Prostate gland (tissue), 2 donors: ENCODE results near the gene TM9SF2.

ENCODE experiments used
- POLR2A ChIP-seq: fragments of 450-650 bp; IDR thresholded peaks from one replicate; pipeline ENCODE4 v1.6.1; 2016; ENCODE audit warnings: antibody characterized with exemption, mild to moderate bottlenecking
- TF ChIP-seq, protein P1 (sequence below), 4 experiments: fragments of 200-600 bp in 2 of 4; fragments of 450-650 bp in 2 of 4; sonication (generic) in 2 of 4; IDR thresholded peaks; 1 replicate in 3 of 4; 2 replicates in 1 of 4; pipeline ENCODE4 v1.5.1; 2016 to 2019; ENCODE audit warnings: antibody characterized with exemption in 4 of 4, mild to moderate bottlenecking in 2 of 4, moderate library complexity in 2 of 4

DNA sequence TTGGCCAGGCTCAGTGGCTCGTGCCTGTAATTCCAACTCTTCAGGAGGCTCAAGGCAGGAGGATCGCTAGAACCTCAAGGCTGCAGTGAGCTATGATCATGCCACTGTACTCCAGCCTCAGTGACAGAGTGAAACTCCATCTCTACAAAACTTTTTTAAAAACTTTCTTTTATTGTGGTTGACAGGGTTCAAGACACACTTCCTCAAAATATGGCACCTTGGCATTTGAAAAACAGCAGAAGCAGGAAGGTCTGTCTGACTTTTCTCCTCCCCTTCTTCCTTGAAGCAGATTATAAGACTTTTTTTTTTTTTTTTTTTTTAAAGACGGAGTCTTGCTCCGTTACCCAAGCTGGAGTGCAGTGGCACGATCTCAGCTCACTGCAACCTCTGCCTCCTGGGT, 100.3 kb downstream of the TM9SF2 start:
- no peak for TF ChIP-seq POLR2A
- TF ChIP-seq, protein P1, sequence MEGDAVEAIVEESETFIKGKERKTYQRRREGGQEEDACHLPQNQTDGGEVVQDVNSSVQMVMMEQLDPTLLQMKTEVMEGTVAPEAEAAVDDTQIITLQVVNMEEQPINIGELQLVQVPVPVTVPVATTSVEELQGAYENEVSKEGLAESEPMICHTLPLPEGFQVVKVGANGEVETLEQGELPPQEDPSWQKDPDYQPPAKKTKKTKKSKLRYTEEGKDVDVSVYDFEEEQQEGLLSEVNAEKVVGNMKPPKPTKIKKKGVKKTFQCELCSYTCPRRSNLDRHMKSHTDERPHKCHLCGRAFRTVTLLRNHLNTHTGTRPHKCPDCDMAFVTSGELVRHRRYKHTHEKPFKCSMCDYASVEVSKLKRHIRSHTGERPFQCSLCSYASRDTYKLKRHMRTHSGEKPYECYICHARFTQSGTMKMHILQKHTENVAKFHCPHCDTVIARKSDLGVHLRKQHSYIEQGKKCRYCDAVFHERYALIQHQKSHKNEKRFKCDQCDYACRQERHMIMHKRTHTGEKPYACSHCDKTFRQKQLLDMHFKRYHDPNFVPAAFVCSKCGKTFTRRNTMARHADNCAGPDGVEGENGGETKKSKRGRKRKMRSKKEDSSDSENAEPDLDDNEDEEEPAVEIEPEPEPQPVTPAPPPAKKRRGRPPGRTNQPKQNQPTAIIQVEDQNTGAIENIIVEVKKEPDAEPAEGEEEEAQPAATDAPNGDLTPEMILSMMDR (IDR thresholded peaks at IDR 0.05) = no peak
